C4-2B (cell line): Measurements from ENCODE around the gene CHST12.

Source experiments
- CTCF ChIP-seq: fragments of 450-650 bp; conservative IDR thresholded peaks from 2 replicates; pipeline ENCODE4 v1.5.1; 2017; ENCODE audit warnings: mild to moderate bottlenecking
- ZFX ChIP-seq: fragments of 450-650 bp; IDR thresholded peaks from 2 replicates; pipeline ENCODE4 v1.6.1; 2017

GRCh38 chr7:2384354-2385243 lies 18.8 kb upstream of the CHST12 start:
- TF ChIP-seq CTCF (no peak), ZFX (no peak)
